HEK293T (cell line): Measurements from ENCODE around the gene STAT5A.

Source experiments
- ARNT ChIP-seq: fragments of 450-650 bp; IDR thresholded peaks from 2 replicates; pipeline ENCODE4 v1.6.1; 2017; ENCODE audit warnings: mild to moderate bottlenecking
- FOXA1 ChIP-seq: fragments of 450-650 bp; IDR thresholded peaks from 2 replicates; pipeline ENCODE4 v1.6.1; 2016; ENCODE audit warnings: mild to moderate bottlenecking
- FOXK2 ChIP-seq: fragments of 450-650 bp; IDR thresholded peaks from 2 replicates; pipeline ENCODE4 v1.6.1; 2016; ENCODE audit warnings: mild to moderate bottlenecking
- L3MBTL2 ChIP-seq: fragments of 450-650 bp; conservative IDR thresholded peaks from 2 replicates; pipeline ENCODE4 v1.6.1; 2016; ENCODE audit warnings: mild to moderate bottlenecking
- NFRKB ChIP-seq: fragments of 450-650 bp; IDR thresholded peaks from 2 replicates; pipeline ENCODE4 v1.6.1; 2016; ENCODE audit warnings: mild to moderate bottlenecking, moderate library complexity
- SP1 ChIP-seq: fragments of 450-650 bp; IDR thresholded peaks from 2 replicates; pipeline ENCODE4 v1.6.1; 2017
- SUZ12 ChIP-seq: fragments of 450-650 bp; IDR thresholded peaks from 2 replicates; pipeline ENCODE4 v1.6.1; 2016; ENCODE audit warnings: mild to moderate bottlenecking
- TARDBP ChIP-seq: fragments of 450-650 bp; IDR thresholded peaks from 2 replicates; pipeline ENCODE4 v1.6.1; 2016

- TF ChIP-seq NFRKB, result no peak
- TF ChIP-seq SP1, result no peak
- no peak for TF ChIP-seq ARNT
- TF ChIP-seq FOXK2, result no peak
- TF ChIP-seq TARDBP, result no peak
- TF ChIP-seq FOXA1, result no peak
- no peak for TF ChIP-seq SUZ12
- TF ChIP-seq L3MBTL2, result no peak
Measured at GRCh38 chr17:42334677-42335076, 46.4 kb downstream of the STAT5A start.
